D721Med (cell line): Measurements from ENCODE around the gene GRXCR2.

Source experiments
- DNase-seq: peaks from one replicate; pipeline ENCODE4 v3.0.0; 2011; ENCODE audit warnings: low spot score; ENCODE audit not compliant: insufficient read length
- FAIRE-seq: peaks from 2 replicates; lab custom pipeline; 2011; peaks lifted over from hg19 to GRCh38; lab: Jason Lieb, UNC
- CTCF ChIP-seq: IDR thresholded peaks from 2 replicates; pipeline ENCODE4 v1.5.1; 2012; ENCODE audit warnings: mild to moderate bottlenecking, control low read depth; ENCODE audit not compliant: insufficient read depth; ENCODE audit errors: missing control alignments

Gene GRXCR2

GRCh38 chr5:145829708-145830361 lies 43.0 kb downstream of the GRXCR2 start:
- FAIRE-seq = no peak
- no peak for DNase-seq
- TF ChIP-seq CTCF = no peak

GRCh38 chr5:145826895-145827674 lies 45.7 kb downstream of the GRXCR2 start:
- DNase-seq (no peak), FAIRE-seq (no peak)
- TF ChIP-seq CTCF = no peak

- FAIRE-seq = peak; percentile 80
- no peak for DNase-seq
These were observed 47.0 kb downstream of the GRXCR2 start for GRCh38 chr5:145825751-145826180.

GRCh38 chr5:145824040-145824439 lies 48.8 kb downstream of the GRXCR2 start:
- no peak for FAIRE-seq
- no peak for DNase-seq
- TF ChIP-seq CTCF = no peak

More at GRCh38 chr5:145825751-145826180, 47.0 kb downstream of the GRXCR2 start:
- TF ChIP-seq CTCF = peak; percentile 84

- TF ChIP-seq CTCF = no peak
- no peak for DNase-seq
- FAIRE-seq = no peak
These were observed 54.2 kb downstream of the GRXCR2 start for GRCh38 chr5:145818604-145819003.

GRCh38 chr5:145812877-145813276 lies 59.9 kb downstream of the GRXCR2 start:
- TF ChIP-seq CTCF = no peak
- no peak for DNase-seq
- FAIRE-seq = no peak
